HEK293T (cell line): ENCODE data around the gene RNF212.

ENCODE experiments used
- BHLHE40 ChIP-seq: fragments of 450-650 bp; IDR thresholded peaks from 2 replicates; pipeline ENCODE4 v1.6.1; 2016; ENCODE audit warnings: mild to moderate bottlenecking, moderate library complexity, borderline replicate concordance
- CTBP1 ChIP-seq: fragments of 450-650 bp; IDR thresholded peaks from 2 replicates; pipeline ENCODE4 v1.6.1; 2016; ENCODE audit warnings: borderline replicate concordance
- FOXA1 ChIP-seq: fragments of 450-650 bp; IDR thresholded peaks from 2 replicates; pipeline ENCODE4 v1.6.1; 2016; ENCODE audit warnings: mild to moderate bottlenecking
- FOXK2 ChIP-seq: fragments of 450-650 bp; IDR thresholded peaks from 2 replicates; pipeline ENCODE4 v1.6.1; 2016; ENCODE audit warnings: mild to moderate bottlenecking
- FOXM1 ChIP-seq: fragments of 450-650 bp; IDR thresholded peaks from 2 replicates; pipeline ENCODE4 v1.6.1; 2017; ENCODE audit warnings: mild to moderate bottlenecking, borderline replicate concordance
- HDGF ChIP-seq: fragments of 450-650 bp; IDR thresholded peaks from 2 replicates; pipeline ENCODE4 v1.6.1; 2017; ENCODE audit warnings: antibody characterized with exemption, borderline replicate concordance
- LEF1 ChIP-seq: fragments of 450-650 bp; IDR thresholded peaks from 2 replicates; pipeline ENCODE4 v1.6.1; 2017; ENCODE audit warnings: mild to moderate bottlenecking, borderline replicate concordance
- NFRKB ChIP-seq: fragments of 450-650 bp; IDR thresholded peaks from 2 replicates; pipeline ENCODE4 v1.6.1; 2016; ENCODE audit warnings: mild to moderate bottlenecking, moderate library complexity
- SP1 ChIP-seq: fragments of 450-650 bp; IDR thresholded peaks from 2 replicates; pipeline ENCODE4 v1.6.1; 2017
- SUZ12 ChIP-seq: fragments of 450-650 bp; IDR thresholded peaks from 2 replicates; pipeline ENCODE4 v1.6.1; 2016; ENCODE audit warnings: mild to moderate bottlenecking
- TARDBP ChIP-seq: fragments of 450-650 bp; IDR thresholded peaks from 2 replicates; pipeline ENCODE4 v1.6.1; 2016
- ZNF384 ChIP-seq: fragments of 450-650 bp; IDR thresholded peaks from 2 replicates; pipeline ENCODE4 v1.6.1; 2016
- TF ChIP-seq, protein P1 (sequence below): fragments of 450-650 bp; IDR thresholded peaks from 2 replicates; pipeline ENCODE4 v1.6.1; 2016

DNA sequence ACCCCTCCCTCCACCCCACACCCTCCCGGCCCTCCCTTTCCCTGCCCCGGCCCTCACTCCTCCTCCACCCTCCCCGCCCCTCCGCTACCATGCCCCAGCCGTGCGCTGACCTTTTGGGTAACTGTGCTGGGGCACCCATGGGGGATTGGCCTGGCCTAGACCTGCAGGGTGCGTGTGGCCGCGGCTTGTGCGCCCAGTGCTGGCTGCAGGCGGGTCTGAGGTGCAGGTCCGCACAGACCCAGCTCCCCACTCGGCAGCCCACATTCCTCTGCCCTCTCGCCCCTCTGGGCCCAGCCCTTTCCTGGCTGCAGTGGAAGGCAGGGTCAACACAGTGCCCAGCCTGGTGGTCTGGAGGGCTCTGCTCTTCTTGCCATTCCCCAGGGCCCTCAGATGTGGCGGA lies 77.3 kb downstream of the RNF212 start:
- TF ChIP-seq TARDBP = no peak
- TF ChIP-seq BHLHE40 = no peak
- TF ChIP-seq FOXA1 = no peak
- TF ChIP-seq CTBP1 = no peak
- no peak for TF ChIP-seq FOXM1
- TF ChIP-seq, protein P1, sequence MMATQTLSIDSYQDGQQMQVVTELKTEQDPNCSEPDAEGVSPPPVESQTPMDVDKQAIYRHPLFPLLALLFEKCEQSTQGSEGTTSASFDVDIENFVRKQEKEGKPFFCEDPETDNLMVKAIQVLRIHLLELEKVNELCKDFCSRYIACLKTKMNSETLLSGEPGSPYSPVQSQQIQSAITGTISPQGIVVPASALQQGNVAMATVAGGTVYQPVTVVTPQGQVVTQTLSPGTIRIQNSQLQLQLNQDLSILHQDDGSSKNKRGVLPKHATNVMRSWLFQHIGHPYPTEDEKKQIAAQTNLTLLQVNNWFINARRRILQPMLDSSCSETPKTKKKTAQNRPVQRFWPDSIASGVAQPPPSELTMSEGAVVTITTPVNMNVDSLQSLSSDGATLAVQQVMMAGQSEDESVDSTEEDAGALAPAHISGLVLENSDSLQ = no peak
- TF ChIP-seq SP1 = no peak
- TF ChIP-seq NFRKB = no peak
- no peak for TF ChIP-seq SUZ12
- TF ChIP-seq FOXK2 = no peak
- no peak for TF ChIP-seq HDGF
- TF ChIP-seq ZNF384 = no peak
- TF ChIP-seq LEF1 = no peak
